ENCODE data around the gene AGER. TPM values are rescaled to one million over a fixed set of nuclear protein-coding genes. Genes with fewer than 3 reads are reported as not detected.

The AGER gene
- total RNA-seq, 1 experiment from 2014 or later: 1.4 TPM

DNA sequence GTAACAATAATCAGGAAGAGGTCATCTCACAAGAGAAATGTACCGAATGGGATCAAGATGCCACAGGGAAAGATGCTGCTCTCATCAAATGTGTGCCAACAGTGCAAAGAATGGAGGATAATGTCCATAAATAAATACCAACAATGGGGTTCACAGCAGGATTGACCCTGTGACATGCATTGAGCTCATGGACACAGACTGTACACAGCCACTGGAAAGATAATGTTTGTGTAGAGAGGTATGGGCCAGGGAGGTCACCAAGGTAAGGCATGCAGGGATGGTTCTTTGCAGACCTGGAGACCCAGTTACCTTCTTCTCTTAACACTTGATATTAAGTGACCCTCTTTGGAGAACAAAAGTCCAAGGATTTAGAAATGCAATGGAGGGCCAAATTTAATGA lies 9.6 kb downstream of the AGER start:
- no peak for DNase-seq
- peaks cover 5% of the 10 kb centered on the region; the same call in 1 of the 2 replicates for H3K4me1 ChIP-seq
- no peak overlapping the region for H3K27ac ChIP-seq
- H3K4me3 ChIP-seq: no peak overlapping the region
- H3K27me3 ChIP-seq: no peaks in the 10 kb centered on the region
- 0 out of 2 replicates have a peak, but pooled peaks cover 2% of the 10 kb centered on the region for H3K36me3 ChIP-seq
- H3K9me3 ChIP-seq (replicated peaks): no peaks in the 10 kb centered on the region

DNA sequence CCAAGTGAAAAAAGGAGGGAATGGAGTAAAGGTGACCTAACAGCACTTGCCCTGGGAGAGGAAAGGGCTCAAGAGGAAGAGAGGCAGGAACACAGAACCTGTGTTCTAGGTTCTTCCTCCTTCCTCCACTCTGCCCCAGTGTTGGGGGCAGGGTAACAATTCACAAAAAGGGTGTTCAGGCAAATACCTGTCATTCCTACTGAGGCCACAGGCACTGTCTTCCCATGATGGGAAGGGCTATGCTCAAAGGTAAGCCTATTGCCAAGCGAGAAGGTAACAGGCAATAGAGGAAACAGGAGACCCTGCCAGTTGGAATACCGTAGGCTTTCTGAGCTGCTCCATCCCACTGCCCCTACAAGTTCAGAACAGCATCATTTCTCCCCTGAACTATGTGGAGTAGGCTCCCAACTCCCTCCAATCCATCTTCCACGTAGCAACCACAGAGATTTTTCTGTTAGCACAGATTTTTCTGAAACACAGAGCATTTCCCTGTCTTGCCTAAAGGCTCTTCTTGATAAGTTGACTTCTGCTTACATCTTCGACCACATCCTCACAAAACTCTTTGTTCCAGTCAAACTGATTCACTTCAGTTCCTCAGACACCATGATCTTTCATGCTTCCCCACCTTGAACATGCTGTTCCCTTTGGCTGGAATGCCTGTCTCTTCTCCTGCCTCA lies 10.9 kb downstream of the AGER start:
- DNase-seq: no peak
- no peak overlapping the region for H3K4me3 ChIP-seq
- H3K9me3 ChIP-seq (replicated peaks): no peaks in the 10 kb centered on the region
- H3K27me3 ChIP-seq: no peaks in the 10 kb centered on the region
- peaks cover 2% of the 10 kb centered on the region; the same call in 1 of the 2 replicates for H3K36me3 ChIP-seq
- peaks cover 5% of the 10 kb centered on the region; the same call in 1 of the 2 replicates for H3K4me1 ChIP-seq
- no peak overlapping the region for H3K27ac ChIP-seq

DNA sequence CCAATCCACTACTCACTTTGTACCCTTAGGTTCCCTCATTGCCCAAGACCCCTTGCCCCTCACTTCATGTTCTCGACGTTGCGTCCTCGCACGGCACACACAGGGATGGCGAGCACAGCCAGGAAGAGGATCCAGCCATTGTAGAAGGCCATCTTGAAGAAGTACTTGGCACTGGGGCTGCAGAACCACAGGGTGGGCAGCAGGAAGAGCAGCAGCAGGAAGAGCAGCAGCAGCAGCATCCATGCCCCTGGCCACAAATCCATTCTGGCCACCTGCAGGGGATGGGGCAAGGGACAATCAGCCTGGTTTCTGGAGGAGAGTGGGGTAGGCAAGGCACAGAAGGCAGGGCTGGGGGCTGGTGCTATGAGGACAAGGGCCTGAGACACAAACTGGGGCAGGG lies 12.8 kb downstream of the AGER start:
- Histone ChIP-seq H3K36me3 (peaks cover 5% of the 10 kb centered on the region; the same call in 1 of the 2 replicates), H3K27ac (no peak overlapping the region), H3K4me3 (no peak overlapping the region), H3K27me3 (no peaks in the 10 kb centered on the region), H3K9me3 (replicated peaks) (no peaks in the 10 kb centered on the region), H3K4me1 (peaks cover 5% of the 10 kb centered on the region; the same call in 1 of the 2 replicates)
- no peak for DNase-seq

DNA sequence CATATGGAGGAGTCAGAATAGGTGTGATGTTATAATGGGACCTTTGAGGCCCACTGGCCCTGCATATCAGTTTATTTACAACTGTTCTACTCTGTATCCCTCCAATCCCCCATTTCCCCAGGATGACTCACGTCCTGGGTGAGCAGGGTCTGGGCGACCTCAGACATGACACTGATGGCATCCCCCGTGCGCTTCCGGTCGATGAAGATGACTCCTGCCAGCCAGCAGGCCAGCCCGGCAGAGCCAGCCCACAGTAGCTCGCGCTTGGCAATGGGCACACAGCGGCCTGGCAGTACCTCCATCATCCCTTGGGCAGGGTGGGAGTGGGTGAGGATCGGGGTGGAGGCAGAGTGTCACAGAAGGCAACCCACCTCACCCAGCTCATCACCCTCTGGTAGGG lies 13.8 kb downstream of the AGER start:
- Histone ChIP-seq H3K27me3 (no peaks in the 10 kb centered on the region), H3K27ac (no peak overlapping the region), H3K4me1 (peaks cover 5% of the 10 kb centered on the region; the same call in 1 of the 2 replicates), H3K9me3 (replicated peaks) (no peaks in the 10 kb centered on the region), H3K36me3 (peaks cover 7% of the 10 kb centered on the region; the same call in 1 of the 2 replicates), H3K4me3 (no peak overlapping the region)
- DNase-seq: no peak

DNA sequence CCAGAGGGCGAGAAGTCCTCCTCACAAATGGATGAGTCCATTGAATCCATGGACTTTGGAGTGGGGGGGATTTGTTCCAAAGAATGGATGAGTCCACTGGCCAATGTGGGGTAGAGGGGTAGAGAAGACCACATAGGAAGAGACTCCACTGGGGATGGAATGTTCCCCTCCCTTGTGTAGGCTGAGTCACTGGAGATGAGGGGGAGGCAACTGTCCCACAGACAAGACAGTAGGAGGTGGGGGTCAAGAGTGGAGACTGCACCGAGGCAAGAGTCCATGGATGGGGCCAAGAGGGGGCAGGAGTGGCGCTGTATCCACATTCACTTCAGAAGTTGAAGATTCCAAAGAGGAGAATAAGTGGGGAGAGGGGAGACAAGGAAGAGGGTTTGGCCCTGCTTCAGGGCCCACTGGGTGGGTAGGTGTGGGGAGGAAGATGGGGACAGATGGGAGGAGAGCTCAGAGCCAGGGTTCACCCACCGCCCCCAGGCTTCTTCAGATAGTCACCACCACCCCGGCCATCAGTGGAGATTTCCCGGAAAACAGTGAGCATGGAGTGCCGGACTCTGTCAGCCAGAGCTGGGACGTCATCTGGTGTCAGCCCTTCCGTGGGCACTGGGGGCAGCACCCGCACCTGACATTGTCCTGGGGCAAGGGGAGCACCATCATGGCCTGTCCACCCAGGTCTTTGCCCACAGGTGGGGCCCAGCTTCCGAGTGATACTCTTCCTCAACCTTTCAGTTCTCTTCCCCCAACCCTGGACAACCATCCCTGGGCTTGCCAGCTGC lies 15.1 kb downstream of the AGER start:
- H3K27ac ChIP-seq: no peak overlapping the region
- H3K27me3 ChIP-seq: no peaks in the 10 kb centered on the region
- no peak for DNase-seq
- H3K36me3 ChIP-seq: peaks cover 7% of the 10 kb centered on the region; the same call in 1 of the 2 replicates
- H3K4me3 ChIP-seq: no peak overlapping the region
- H3K9me3 ChIP-seq (replicated peaks): no peaks in the 10 kb centered on the region
- H3K4me1 ChIP-seq: no peaks in the 10 kb centered on the region

DNA sequence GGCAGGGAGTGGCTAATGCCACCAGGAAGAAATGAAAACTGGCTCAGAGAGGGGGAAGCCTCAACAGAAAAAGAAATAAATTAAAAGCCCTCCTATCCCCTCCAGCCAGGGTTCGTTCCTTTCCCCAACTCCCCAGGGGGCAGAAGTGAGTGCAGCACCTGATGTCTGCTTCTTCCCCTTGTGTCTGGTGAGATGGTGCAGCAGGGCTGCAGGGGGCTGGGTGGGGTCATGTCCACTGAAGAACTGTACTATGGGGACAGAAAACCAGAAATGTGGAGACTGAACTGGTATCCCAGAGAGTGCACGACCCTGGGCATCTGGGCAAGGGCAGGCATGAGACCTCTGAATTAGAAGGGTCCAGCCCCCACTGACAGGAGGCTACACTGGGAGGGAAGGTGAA lies 15.7 kb downstream of the AGER start:
- no peak overlapping the region for H3K4me3 ChIP-seq
- no peaks in the 10 kb centered on the region for H3K4me1 ChIP-seq
- H3K9me3 ChIP-seq (replicated peaks): no peaks in the 10 kb centered on the region
- H3K27me3 ChIP-seq: no peaks in the 10 kb centered on the region
- no peak for DNase-seq
- no peak overlapping the region for H3K27ac ChIP-seq
- H3K36me3 ChIP-seq: peaks cover 7% of the 10 kb centered on the region; the same call in 1 of the 2 replicates

DNA sequence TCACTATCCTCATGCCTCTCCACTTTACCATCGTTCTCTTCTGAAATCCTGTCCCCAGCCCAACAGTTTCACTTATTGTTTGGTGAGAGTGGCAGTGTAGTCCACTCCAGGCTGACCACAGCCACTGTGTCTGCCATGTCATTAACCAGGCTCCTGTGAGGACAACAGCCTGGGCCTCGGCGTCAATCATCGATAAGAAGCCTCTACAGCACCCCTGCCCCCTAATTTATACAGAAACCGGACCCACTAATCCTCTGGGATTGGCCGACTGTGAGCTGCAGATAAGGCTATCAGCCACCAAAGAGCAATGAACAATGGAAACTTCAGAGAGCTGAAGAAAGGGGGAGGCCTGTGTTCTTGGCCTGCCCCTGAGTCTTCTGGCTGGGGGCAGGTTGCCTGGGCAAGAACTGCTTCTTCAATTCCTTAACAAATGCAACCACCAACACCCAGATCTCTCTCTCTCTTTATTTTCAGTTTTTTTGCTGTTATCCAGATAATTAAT lies 16.2 kb downstream of the AGER start:
- Histone ChIP-seq H3K27ac (no peak overlapping the region), H3K36me3 (peaks cover 7% of the 10 kb centered on the region; the same call in 1 of the 2 replicates), H3K9me3 (replicated peaks) (no peaks in the 10 kb centered on the region), H3K27me3 (no peaks in the 10 kb centered on the region), H3K4me1 (no peaks in the 10 kb centered on the region), H3K4me3 (no peak overlapping the region)
- DNase-seq: no peak

DNA sequence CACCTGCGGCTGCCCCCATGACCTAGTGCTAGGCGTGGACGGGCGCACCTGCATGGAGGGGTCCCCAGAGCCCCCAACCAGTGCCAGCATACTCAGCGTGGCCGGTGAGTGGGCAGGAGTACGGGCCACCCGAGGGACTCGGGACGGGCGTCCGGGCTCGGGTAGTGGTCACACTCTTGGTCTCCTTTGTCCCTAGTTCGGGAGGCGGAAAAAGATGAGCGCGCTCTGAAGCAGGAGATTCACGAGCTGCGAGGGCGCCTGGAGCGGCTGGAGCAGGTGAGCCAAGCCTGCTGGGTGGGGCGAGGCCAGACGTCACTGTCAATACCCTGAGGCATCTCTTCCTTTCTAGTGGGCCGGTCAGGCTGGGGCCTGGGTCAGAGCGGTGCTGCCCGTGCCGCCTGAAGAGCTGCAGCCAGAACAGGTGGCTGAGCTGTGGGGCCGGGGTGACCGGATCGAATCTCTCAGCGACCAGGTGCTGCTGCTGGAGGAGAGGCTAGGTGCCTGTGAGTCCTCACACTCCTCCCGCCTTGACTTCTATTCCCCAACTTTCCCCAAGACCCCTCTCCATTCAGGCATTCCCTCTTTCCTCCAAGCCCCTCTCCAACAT lies 16.8 kb downstream of the AGER start:
- Histone ChIP-seq H3K27ac (no peak overlapping the region), H3K27me3 (no peaks in the 10 kb centered on the region), H3K9me3 (replicated peaks) (no peaks in the 10 kb centered on the region), H3K36me3 (peaks cover 7% of the 10 kb centered on the region; the same call in 1 of the 2 replicates), H3K4me1 (no peaks in the 10 kb centered on the region), H3K4me3 (no peak overlapping the region)
- DNase-seq: no peak

DNA sequence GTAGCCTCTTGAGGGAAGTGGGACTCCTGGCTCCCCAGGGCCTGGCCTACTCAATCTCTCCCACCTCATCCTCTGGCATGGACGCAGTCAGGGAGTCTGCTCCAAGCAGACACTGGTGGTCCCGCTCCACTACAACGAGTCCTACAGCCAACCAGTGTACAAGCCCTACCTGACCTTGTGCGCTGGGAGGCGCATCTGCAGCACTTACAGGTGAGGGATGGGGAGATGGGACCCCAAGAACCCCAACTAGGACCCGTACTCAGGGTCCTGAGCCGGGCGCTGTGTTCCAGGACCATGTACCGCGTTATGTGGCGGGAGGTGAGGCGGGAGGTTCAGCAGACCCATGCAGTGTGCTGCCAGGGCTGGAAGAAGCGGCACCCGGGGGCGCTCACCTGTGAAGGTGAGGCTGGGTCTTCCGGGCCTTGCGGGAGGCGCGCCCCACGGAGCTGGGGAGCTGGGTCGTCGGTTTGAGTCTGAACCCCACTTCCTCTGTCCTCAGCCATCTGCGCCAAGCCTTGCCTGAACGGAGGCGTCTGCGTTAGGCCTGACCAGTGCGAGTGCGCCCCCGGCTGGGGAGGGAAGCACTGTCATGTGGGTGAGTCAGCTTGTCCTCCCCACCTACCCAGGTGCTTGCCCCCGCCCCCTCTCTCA lies 17.5 kb downstream of the AGER start:
- DNase-seq: no peak
- Histone ChIP-seq H3K9me3 (replicated peaks) (no peaks in the 10 kb centered on the region), H3K4me3 (no peak overlapping the region), H3K36me3 (peaks cover 7% of the 10 kb centered on the region; the same call in 1 of the 2 replicates), H3K4me1 (no peaks in the 10 kb centered on the region), H3K27me3 (no peaks in the 10 kb centered on the region), H3K27ac (no peak overlapping the region)

DNA sequence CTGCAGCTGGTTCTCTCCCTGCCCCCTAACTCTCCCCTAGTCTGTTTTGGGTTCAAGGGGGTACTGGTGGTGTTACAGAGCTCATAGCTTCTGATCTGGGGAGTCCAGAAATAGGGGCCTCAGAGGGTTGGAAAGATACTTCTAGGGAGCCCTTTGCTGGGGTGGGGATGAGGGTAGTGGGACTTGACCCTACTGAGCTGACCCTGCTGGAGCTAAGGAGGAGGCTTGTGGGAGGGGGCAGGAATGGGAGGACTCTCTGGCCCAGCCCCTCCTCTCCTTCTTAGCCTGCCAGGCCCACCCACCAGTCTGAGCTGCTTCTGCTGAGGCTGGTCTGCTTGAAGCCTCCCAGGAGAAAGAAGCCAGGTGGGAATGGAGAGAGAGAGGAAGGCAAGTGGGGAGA lies 19.8 kb downstream of the AGER start, which contains the start of gene EGFL8:
TSS of gene EGFL8 (plus strand) at position 301 of the 400 bp plus-strand sequence. CDS start 1,571 bp downstream, outside the sequence.
- Histone ChIP-seq H3K27ac (no peak within 1 kb of the TSS), H3K4me3 (no peak within 1 kb of the TSS), H3K4me1 (no peaks in the 10 kb centered on the region), H3K27me3 (no peaks in the 10 kb centered on the region), H3K9me3 (replicated peaks) (no peaks in the 10 kb centered on the region), H3K36me3 (peaks cover 7% of the 10 kb centered on the region; the same call in 1 of the 2 replicates)
- DNase-seq: no peak

DNA sequence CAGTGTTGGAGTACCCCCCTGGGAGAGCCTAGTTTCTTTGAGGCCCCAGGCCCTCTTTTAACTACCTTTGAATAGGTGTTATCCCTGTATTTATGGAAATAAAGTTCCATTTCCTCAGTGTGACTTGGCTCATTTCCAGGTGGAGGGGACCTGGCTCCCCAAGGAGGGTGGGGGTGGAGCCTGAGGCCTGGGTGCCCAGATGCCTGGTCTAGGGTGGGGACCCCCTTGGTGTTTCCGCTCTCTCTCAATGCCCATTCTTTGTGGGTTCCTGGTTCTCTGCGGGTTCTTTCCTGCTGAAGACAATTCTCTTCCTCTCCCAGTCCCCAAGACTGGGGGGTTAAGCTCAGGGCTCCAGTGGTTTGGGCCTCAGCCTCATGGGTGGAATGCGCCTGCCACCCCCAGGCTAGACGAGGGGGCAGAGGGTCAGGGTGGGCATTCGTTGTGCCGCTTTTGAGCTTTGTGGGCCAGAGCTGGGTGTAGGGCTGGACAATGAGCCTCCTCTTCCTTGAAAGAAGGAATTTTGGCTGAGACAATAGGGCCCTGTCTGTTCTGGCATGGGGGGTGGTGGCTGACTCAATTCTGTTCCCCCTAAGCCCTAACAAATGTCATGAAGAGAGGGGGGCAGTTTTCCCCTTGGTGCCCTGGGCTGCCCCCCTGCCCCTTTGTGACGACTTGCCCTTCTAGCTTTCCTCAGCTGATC lies 20.3 kb downstream of the AGER start:
- no peak for DNase-seq
- Histone ChIP-seq H3K27me3 (no peaks in the 10 kb centered on the region), H3K4me3 (no peak overlapping the region), H3K27ac (no peak overlapping the region), H3K9me3 (replicated peaks) (no peaks in the 10 kb centered on the region), H3K36me3 (peaks cover 8% of the 10 kb centered on the region; the same call in 1 of the 2 replicates), H3K4me1 (no peaks in the 10 kb centered on the region)

DNA sequence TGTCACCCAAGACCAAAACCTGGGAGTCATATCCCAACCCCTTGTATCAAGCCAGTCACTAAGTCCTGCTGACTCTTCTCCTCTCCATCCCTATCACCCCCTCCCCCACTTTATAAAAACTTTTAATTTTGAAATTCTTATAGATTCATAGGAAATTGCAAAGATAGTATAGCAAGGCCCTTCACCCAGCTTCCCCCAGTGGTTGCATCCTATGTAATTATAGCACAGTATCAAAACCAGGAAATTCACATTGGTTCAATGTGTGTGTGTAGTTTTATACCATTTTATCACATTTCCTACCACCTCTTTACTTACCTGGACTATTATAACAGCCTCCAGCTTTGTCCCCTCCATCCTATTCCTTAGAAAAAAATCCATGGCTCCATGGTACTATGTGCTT lies 26.0 kb downstream of the AGER start:
- no peaks in the 10 kb centered on the region for H3K9me3 ChIP-seq (replicated peaks)
- no peak for DNase-seq
- peaks cover 27% of the 10 kb centered on the region for H3K36me3 ChIP-seq
- H3K27me3 ChIP-seq: no peaks in the 10 kb centered on the region
- no peak overlapping the region for H3K27ac ChIP-seq
- peaks cover 5% of the 10 kb centered on the region for H3K4me1 ChIP-seq
- H3K4me3 ChIP-seq: no peak overlapping the region

DNA sequence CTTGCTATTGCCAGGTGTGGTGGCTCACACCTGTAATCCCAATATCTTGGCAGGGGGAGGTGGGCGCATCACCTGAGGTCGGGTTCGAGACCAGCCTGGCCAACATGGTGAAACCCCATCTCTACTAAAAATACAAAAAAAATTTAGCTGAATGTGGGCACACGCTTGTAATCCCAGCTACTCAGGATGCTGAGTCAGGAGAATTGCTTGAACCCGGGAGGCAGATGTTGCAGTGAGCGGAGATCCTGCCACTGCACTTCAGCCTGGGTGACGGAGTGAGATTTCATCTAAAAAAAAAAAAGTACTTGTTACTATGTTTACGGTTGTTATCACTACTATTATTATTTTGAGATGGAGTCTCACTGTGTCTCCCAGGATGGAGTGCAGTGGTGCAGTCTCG lies 27.2 kb downstream of the AGER start:
- Histone ChIP-seq H3K4me1 (peaks cover 5% of the 10 kb centered on the region), H3K36me3 (peaks cover 27% of the 10 kb centered on the region), H3K4me3 (no peak overlapping the region), H3K27ac (no peak overlapping the region), H3K27me3 (no peaks in the 10 kb centered on the region), H3K9me3 (replicated peaks) (no peaks in the 10 kb centered on the region)
- DNase-seq: no peak
